HEK293 (cell line): ENCODE results near the gene MACROD1.

Source experiments
- CTCF ChIP-seq: fragments of 450-650 bp; formaldehyde crosslinking; IDR thresholded peaks from 2 replicates; pipeline ENCODE4 v1.5.1; 2016; ENCODE audit warnings: missing biosample characterization, missing genetic modification characterization
- HOXA7 ChIP-seq: sonication (generic); formaldehyde crosslinking; IDR thresholded peaks from 2 replicates; pipeline ENCODE4 v1.8.1; 2022; ENCODE audit warnings: missing genetic modification reagents, borderline replicate concordance
- KLF10 ChIP-seq: fragments of 450-650 bp; IDR thresholded peaks from 2 replicates; pipeline ENCODE4 v1.5.1; 2018; ENCODE audit warnings: missing biosample characterization, mild to moderate bottlenecking, missing genetic modification characterization
- REST ChIP-seq: fragments of 450-650 bp; formaldehyde crosslinking; IDR thresholded peaks from 2 replicates; pipeline ENCODE4 v1.5.1; 2016; ENCODE audit warnings: missing biosample characterization, missing genetic modification characterization
- SP2 ChIP-seq: fragments of 450-650 bp; formaldehyde crosslinking; IDR thresholded peaks from 2 replicates; pipeline ENCODE4 v1.5.1; 2016; ENCODE audit warnings: missing biosample characterization, missing genetic modification characterization
- ZNF10 ChIP-seq: fragments of 450-650 bp; formaldehyde crosslinking; IDR thresholded peaks from 2 replicates; pipeline ENCODE4 v1.5.1; 2017; ENCODE audit warnings: missing biosample characterization, missing genetic modification characterization
- ZNF221 ChIP-seq: fragments of 450-650 bp; formaldehyde crosslinking; IDR thresholded peaks from 2 replicates; pipeline ENCODE4 v1.5.1; 2017; ENCODE audit warnings: missing biosample characterization, missing genetic modification characterization, borderline replicate concordance
- ZNF24 ChIP-seq: fragments of 450-650 bp; formaldehyde crosslinking; IDR thresholded peaks from 2 replicates; pipeline ENCODE4 v1.5.1; 2016; ENCODE audit warnings: missing biosample characterization, missing genetic modification characterization
- ZNF416 ChIP-seq: fragments of 450-650 bp; formaldehyde crosslinking; IDR thresholded peaks from 2 replicates; pipeline ENCODE4 v1.5.1; 2016; ENCODE audit warnings: missing biosample characterization, missing genetic modification characterization
- ZNF426 ChIP-seq: fragments of 450-650 bp; formaldehyde crosslinking; IDR thresholded peaks from 2 replicates; pipeline ENCODE4 v1.5.1; 2017; ENCODE audit warnings: missing biosample characterization, missing genetic modification characterization, mild to moderate bottlenecking, inconsistent platforms, moderate library complexity
- ZNF501 ChIP-seq: fragments of 450-650 bp; formaldehyde crosslinking; IDR thresholded peaks from 2 replicates; pipeline ENCODE4 v1.5.1; 2016; ENCODE audit warnings: missing biosample characterization, missing genetic modification characterization
- ZNF660 ChIP-seq: fragments of 450-650 bp; IDR thresholded peaks from 2 replicates; pipeline ENCODE4 v1.5.1; 2018; ENCODE audit warnings: missing biosample characterization, mild to moderate bottlenecking, missing genetic modification characterization
- ZNF707 ChIP-seq: fragments of 450-650 bp; formaldehyde crosslinking; IDR thresholded peaks from 2 replicates; pipeline ENCODE4 v1.5.1; 2016; ENCODE audit warnings: missing biosample characterization, missing genetic modification characterization
- ZSCAN5A ChIP-seq: fragments of 450-650 bp; formaldehyde crosslinking; IDR thresholded peaks from 2 replicates; pipeline ENCODE4 v1.5.1; 2016; ENCODE audit warnings: missing biosample characterization, missing genetic modification characterization

- TF ChIP-seq REST (tag by site-specific recombination): no peak
- no peak for TF ChIP-seq ZNF10 (tag by site-specific recombination)
- no peak for TF ChIP-seq ZNF221 (tag by site-specific recombination)
- no peak for TF ChIP-seq SP2
- no peak for TF ChIP-seq HOXA7 (CRISPR knock-in tag)
- no peak for TF ChIP-seq CTCF (tag by site-specific recombination)
- TF ChIP-seq ZSCAN5A (tag by site-specific recombination): no peak
- no peak for TF ChIP-seq ZNF24 (tag by site-specific recombination)
- TF ChIP-seq ZNF707: no peak
- no peak for TF ChIP-seq ZNF660
- no peak for TF ChIP-seq ZNF416 (tag by site-specific recombination)
- TF ChIP-seq KLF10: no peak
- TF ChIP-seq ZNF426: no peak
- no peak for TF ChIP-seq ZNF501 (tag by site-specific recombination)
These were observed 159.5 kb downstream of the MACROD1 start for GRCh38 chr11:64006398-64006797.
